ENCODE results near the gene CRTC1. TPM values are rescaled to one million over a fixed set of nuclear protein-coding genes. Genes with fewer than 3 reads are reported as not detected.

The CRTC1 gene
- total and polyA plus RNA-seq, 2 of the 13 experiments (the other 11 are each of a cell fraction or from before 2014, with no cell fraction given), result 2.0 to 2.7 TPM

DNA sequence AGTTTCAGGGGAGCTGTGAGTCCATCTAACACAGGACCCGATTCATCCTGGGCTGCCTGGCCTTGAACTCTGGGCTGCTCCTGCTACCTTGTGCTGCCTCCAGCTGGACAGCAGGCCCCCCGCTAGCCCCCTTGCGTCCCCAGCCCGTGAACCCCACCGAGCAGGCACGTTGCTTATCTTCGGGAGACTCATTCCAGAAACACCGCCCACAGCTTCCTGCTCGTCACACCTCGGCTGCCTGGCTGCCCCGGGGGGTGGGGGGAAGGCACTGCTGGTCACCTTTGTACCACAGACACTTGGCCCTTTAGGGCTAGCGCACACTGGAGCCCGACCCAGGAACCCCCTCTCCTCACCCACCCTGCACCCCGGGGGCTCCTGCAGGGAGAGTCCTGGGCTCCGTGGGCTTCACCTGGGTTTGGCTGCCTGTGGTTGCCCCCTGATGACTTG, 48.1 kb downstream of the CRTC1 start (continued):
- TF ChIP-seq ZNF674 (CRISPR knock-in tag; IDR thresholded peaks at IDR 0.05; ENCODE audit: low read depth) (no peak), TIGD3 (CRISPR knock-in tag; IDR thresholded peaks at IDR 0.05; ENCODE audit: borderline replicate concordance) (no peak), JARID2 (CRISPR knock-in tag; IDR thresholded peaks at IDR 0.05; ENCODE audit: insufficient replicate concordance) (no peak), SAFB2 (CRISPR knock-in tag; IDR thresholded peaks at IDR 0.05; ENCODE audit: borderline replicate concordance, low read depth) (peak; percentile 52; the same call in 1 of the 2 replicates), MEIS2 (CRISPR knock-in tag; IDR thresholded peaks at IDR 0.05) (0 out of 2 replicates have a peak, but pooled peaks have one; percentile 36), NAIF1 (CRISPR knock-in tag; IDR thresholded peaks at IDR 0.05; ENCODE audit: borderline replicate concordance) (no peak), HNRNPK (IDR thresholded peaks at IDR 0.05; ENCODE audit: low read depth, low read length, poor library complexity, severe bottlenecking) (no peak), ZNF441 (CRISPR knock-in tag; IDR thresholded peaks at IDR 0.05; ENCODE audit: borderline replicate concordance) (0 out of 2 replicates have a peak, but pooled peaks have one; percentile 46), DPF2 (CRISPR knock-in tag; IDR thresholded peaks at IDR 0.05; ENCODE audit: borderline replicate concordance, low read depth) (peak; percentile 56; the same call in 1 of the 2 replicates), ZMAT3 (CRISPR knock-in tag; conservative IDR thresholded peaks at IDR 0.05) (no peak), ZNF274 (CRISPR knock-in tag; IDR thresholded peaks at IDR 0.05) (peak; percentile 24; the same call in 1 of the 2 replicates), U2AF1 (optimal IDR thresholded peaks at IDR 0.05; ENCODE audit: low read depth, low read length) (no peak), ZZZ3 (CRISPR knock-in tag; IDR thresholded peaks at IDR 0.05; ENCODE audit: borderline replicate concordance) (no peak), MIXL1 (CRISPR knock-in tag; IDR thresholded peaks at IDR 0.05) (0 out of 2 replicates have a peak, but pooled peaks have one; percentile 45)

Data from HepG2 (cell line).